Activated naive CD8-positive, alpha-beta T cell (primary cell): ENCODE measurements around the gene ATP8B3.
"Not testable (repeated sequence)": the region's sequence is repeated elsewhere in the genome, so short reads cannot be mapped to it uniquely, and the experiment has no call there.

Experiments
- H3K27ac Mint-ChIP-seq: one replicate; pipeline ENCODE4 v1.8.0; 2021; ENCODE audit warnings: mixed read lengths
- H3K27me3 Mint-ChIP-seq: one replicate; pipeline ENCODE4 v1.8.0; 2021; ENCODE audit warnings: mixed read lengths
- H3K36me3 Mint-ChIP-seq: one replicate; pipeline ENCODE4 v1.8.0; 2021; ENCODE audit warnings: mixed read lengths
- H3K4me1 Mint-ChIP-seq: one replicate; pipeline ENCODE4 v1.8.0; 2021; ENCODE audit warnings: low read depth, mixed read lengths
- H3K4me3 Mint-ChIP-seq: one replicate; pipeline ENCODE4 v1.8.0; 2021; ENCODE audit warnings: mild to moderate bottlenecking, mixed read lengths
- H3K9me3 Mint-ChIP-seq: one replicate; pipeline ENCODE4 v1.8.0; 2021; ENCODE audit warnings: low read depth, mixed read lengths

Gene ATP8B3

DNA sequence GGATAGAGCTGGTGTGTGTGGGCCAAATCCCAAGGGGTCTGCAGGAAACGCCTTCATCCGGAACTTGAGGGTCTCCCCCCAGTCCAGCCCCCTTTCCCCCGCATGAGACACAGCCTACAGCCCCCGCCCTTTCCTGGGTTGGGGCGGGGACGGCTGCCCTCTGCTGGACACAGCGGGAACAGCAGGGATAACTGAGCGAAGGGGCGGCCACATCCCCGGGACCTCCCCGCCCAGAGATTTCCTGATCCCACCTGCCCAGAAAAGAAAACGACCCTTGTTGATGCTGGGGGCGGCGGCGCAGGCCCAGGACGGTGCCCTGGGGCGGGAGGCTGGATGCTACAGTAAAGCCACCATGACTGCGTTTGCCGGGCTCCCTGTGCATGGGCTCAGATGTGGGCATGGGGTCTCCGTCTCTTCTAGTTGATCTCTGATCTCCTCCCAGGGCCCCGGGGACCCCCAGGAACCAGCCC lies 44.6 kb downstream of the ATP8B3 start:
- Mint-ChIP-seq H3K9me3 (peaks cover 14% of the 10 kb centered on the region), H3K4me1 (no peaks in the 10 kb centered on the region), H3K36me3 (peaks cover 6% of the 10 kb centered on the region), H3K4me3 (no peak overlapping the region), H3K27me3 (peaks cover 36% of the 10 kb centered on the region), H3K27ac (no peak overlapping the region)

DNA sequence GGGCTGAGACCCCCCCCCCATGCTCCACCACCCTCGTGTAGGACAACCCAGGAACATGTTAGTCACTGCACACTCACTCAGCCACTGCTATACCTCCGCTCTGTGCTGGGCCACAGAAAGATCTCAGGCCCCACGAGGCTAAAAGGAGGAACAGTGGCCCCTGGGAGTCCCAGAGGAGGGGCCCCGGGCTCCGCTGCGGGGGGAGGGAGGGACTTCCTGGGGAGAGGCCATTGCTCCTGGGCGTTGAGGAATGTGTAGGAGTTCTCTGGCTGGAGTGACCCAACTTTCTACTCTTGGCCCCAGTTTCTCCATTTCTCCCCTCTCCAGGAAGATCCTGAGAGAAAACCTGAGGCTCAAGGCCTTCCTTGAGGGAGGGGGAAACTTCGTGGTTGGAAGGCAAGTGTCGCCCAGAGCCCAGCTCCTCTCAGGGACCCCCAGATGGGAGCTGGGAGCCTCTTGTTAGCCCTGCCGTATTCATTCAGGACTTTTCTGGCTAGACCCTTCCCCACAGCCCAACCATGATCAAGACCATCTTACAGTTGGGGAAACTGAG lies 45.2 kb downstream of the ATP8B3 start:
- Mint-ChIP-seq H3K9me3 (peaks cover 14% of the 10 kb centered on the region), H3K36me3 (peaks cover 6% of the 10 kb centered on the region), H3K27ac (no peak overlapping the region), H3K4me3 (no peak overlapping the region), H3K27me3 (peaks cover 34% of the 10 kb centered on the region), H3K4me1 (no peaks in the 10 kb centered on the region)

DNA sequence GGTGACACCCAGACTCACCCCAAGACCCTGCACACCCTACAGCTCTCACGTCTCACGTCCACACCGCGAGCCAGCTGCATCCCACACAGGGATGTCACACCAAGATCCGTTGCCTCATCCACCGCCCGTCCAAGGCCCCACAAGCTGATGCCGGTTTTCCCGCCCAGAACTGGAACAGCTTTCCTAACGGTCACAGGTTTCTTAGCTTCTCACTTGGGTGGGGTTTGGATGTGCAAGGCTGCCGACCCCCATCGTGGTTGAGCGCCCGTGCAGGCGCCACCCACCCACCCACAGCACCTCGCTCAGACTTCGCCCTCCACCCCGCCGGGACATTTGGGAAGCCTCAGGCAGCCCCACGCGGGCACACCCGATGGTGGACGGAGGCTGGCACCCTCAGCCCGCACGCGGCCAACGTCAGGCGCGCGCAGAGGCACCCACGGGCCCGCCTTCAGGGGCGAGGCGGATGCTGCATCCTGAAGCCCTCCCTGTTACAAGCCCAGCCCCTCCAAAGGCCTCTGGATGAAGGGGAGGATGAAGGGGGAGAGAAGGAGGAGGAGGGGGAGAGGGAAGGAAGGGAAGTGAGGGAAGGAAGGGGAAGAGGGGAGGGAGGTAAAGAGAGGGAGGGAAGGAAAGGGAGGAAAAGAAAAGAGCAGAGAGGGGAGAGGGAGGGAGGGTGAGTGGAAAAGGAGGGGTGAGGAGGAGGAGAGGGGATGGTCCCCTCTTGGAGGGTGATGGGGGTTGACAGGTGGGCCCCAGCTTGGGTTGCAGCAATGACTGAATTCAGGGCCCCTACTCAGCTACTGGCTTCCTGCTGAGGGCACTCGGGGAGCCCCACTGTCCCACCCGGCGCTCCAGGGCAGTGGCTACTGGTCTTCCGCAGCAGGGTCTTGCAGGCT lies 45.9 kb downstream of the ATP8B3 start:
- no peak overlapping the region for H3K4me3 Mint-ChIP-seq
- no peaks in the 10 kb centered on the region for H3K4me1 Mint-ChIP-seq
- H3K27me3 Mint-ChIP-seq, result peaks cover 36% of the 10 kb centered on the region
- H3K27ac Mint-ChIP-seq, result no peak overlapping the region
- H3K9me3 Mint-ChIP-seq, result peaks cover 12% of the 10 kb centered on the region
- peaks cover 6% of the 10 kb centered on the region for H3K36me3 Mint-ChIP-seq

DNA sequence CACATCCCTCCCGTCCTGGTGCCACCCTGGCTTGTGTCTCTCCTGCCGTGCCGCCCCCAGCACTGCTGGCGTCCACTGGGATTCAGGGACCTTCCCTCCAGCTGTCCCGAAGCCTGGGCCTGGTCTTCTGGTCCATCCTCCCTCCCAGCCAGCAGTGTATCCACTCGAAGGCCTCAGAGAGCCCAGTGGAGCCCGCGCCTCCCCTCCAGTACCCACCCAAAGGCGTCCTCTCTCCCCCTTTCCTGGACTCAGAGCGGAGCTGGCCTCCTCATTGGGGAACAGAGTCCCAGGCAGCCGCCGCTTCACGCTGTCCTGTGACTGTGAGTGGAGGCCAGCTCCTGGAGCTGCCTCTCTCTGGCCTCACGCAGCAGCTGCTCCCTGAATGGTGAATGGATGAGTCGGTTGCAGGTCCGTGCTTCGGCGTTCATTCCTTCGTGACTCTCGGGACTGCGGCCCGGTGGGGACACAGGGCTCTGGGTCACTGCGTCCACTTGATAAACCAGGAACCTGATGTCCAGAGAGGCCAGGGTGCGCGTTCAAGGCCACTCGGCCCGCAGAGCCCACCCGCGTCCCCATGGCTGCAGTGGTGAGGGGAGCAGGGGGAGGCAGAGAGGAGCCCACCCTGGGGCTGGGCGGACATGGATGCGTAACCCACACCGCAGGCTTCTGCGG lies 46.7 kb downstream of the ATP8B3 start:
- Mint-ChIP-seq H3K4me1 (no peaks in the 10 kb centered on the region), H3K27me3 (peaks cover 32% of the 10 kb centered on the region), H3K36me3 (no peaks in the 10 kb centered on the region), H3K4me3 (no peak overlapping the region), H3K9me3 (peaks cover 5% of the 10 kb centered on the region), H3K27ac (no peak overlapping the region)

DNA sequence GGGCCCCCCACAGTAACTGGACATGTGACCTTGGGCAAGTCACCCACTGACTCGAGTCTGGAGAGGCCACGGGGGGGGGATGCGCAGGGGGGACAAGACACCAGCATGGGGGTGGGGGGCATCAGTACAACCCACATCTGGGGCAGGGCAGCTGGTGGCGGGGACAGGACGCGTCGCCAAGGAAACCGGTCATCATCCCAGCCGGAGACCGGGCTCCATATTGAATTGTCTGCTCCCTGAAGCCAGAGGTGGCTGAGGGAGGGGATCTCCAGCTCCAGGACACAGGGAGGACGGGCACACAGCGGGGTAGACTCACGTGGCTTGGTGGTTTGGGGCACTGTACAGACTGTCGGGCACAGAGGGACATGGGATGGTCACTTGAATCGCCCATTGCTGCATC lies 47.3 kb downstream of the ATP8B3 start:
- H3K4me1 Mint-ChIP-seq, result no peaks in the 10 kb centered on the region
- H3K36me3 Mint-ChIP-seq, result no peaks in the 10 kb centered on the region
- H3K27me3 Mint-ChIP-seq, result peaks cover 27% of the 10 kb centered on the region
- no peak overlapping the region for H3K27ac Mint-ChIP-seq
- no peaks in the 10 kb centered on the region for H3K9me3 Mint-ChIP-seq
- H3K4me3 Mint-ChIP-seq, result no peak overlapping the region

DNA sequence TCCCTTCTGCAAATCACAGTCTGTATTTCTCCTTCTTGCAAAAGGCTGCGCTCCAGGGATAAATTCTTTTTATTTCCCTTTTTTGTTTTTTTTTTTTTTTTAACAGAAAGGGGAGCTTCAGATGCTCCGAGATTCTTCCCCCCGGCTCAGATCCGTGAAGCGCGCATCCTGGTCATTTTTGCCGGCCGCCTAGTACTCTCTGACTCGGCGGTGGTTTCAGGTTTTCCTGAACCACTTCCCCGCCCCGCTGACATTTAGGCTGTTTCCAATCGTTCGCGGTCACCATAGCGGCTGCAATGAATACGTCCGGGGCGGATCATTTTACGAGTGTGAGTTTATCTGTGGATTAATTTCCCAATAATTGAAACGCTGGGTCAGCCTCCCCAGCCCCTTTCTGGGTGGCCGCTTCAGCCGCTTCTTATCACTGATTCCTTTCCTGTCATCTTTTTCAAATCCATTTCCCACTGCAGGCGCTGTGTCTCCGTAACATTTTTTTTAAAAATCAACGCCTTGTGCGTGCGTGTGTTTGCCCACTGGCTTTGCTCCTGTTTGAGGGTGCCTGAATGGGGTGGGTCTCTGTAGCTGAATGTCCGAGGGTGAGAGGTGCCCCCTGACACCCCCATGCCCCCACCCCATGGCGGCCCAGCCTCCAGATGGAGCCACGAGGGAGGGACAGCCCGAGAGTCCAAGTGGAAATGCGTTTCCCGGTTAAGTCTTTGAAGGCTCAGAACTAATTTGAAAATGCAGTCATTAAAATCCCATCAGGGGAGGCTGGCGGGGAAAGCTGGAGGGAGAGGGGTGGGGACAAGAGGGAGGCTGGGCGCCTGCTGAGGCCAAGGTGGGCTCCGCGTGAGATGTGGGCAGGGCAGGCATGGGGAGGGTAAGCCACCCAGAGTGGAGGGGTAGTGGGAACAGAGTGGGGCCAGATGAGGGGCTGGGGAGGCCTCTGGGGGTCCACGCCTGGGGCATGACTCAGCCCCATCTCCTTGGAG lies 48.1 kb downstream of the ATP8B3 start:
- Mint-ChIP-seq H3K27me3 (peaks cover 27% of the 10 kb centered on the region), H3K36me3 (no peaks in the 10 kb centered on the region), H3K4me1 (no peaks in the 10 kb centered on the region), H3K4me3 (no peak overlapping the region), H3K9me3 (no peaks in the 10 kb centered on the region), H3K27ac (no peak overlapping the region)

DNA sequence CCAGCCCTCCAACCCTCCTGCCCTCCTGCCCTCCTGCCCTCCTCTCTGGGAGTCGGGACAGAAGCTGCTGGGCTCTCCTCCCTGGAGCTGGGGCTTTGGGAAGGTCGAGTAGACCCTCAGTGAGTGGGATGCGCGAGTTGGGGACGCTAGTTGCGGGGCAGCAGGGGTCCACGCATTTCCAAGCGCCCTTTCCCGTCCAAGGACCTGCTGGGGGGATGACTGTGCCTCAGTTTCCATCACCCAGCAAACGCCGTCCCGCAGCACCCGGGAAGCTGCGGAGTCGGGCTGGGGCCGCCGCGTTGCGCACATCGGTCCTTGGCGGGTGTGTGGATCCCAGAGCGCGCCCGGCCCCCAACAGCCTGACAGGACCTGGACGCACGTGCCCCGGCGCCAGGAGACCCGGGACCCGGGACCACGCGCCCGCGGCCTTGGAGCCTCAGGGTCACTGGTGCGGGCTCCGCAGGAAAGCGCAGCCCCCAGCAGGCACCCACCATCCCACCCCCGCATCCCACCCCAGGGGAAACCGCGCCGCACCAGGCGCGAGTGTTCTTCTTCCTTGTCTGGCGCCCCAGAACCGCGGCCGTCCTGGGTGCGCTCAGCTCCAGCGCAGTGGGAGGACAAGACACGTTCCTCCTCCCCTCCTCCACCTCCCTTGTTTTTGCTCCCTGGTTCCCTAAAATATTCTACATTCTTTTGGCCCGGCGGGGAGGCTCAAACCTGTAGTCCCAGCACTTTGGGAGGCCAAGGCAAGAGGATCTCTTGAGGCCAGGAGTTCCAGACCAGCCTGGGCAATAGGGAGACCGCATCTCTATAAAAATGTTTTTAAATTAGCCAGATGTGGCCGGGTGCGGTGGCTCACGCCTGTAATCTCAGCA lies 49.6 kb downstream of the ATP8B3 start:
- Mint-ChIP-seq H3K9me3 (no peaks in the 10 kb centered on the region), H3K27me3 (peaks cover 28% of the 10 kb centered on the region), H3K4me1 (no peaks in the 10 kb centered on the region), H3K4me3 (no peak overlapping the region), H3K27ac (no peak overlapping the region), H3K36me3 (no peaks in the 10 kb centered on the region)

DNA sequence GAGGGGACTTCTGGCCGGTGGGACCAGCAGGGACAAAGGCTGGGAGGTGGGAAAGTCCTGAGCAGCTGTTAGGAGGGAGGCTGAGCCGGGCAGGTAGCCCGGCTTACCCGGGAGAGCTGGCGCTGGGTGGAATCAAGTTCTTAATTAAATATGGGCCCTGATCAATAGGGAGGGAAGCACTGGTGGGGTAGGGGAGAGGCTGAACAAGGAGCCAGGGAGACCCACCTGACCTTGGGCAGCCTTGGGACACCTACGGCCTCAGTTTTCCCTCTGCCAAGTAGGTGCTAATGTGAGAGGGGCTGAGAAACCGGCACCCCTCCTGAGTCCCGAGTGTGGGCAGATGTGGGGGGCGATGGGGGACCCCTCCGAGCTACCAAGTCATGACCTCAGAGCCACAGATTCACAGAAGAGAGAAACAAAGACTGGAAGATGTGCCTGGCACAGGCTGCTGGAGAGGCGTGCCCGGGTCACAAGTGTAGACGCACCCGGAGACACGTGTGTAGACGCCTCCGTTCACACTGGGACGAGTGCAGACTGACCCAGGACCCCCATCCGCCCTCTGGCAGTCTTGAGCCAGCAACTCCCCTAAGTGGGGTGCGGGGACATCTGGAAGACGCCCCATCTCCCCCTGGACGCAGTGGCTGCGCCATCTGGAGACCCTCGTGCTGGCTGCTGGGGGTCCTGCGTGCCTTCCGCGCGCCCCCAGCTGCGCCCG lies 50.4 kb downstream of the ATP8B3 start:
- Mint-ChIP-seq H3K4me3 (no peak overlapping the region), H3K9me3 (no peaks in the 10 kb centered on the region), H3K4me1 (peaks cover 2% of the 10 kb centered on the region), H3K36me3 (no peaks in the 10 kb centered on the region), H3K27me3 (peaks cover 30% of the 10 kb centered on the region), H3K27ac (no peak overlapping the region)

DNA sequence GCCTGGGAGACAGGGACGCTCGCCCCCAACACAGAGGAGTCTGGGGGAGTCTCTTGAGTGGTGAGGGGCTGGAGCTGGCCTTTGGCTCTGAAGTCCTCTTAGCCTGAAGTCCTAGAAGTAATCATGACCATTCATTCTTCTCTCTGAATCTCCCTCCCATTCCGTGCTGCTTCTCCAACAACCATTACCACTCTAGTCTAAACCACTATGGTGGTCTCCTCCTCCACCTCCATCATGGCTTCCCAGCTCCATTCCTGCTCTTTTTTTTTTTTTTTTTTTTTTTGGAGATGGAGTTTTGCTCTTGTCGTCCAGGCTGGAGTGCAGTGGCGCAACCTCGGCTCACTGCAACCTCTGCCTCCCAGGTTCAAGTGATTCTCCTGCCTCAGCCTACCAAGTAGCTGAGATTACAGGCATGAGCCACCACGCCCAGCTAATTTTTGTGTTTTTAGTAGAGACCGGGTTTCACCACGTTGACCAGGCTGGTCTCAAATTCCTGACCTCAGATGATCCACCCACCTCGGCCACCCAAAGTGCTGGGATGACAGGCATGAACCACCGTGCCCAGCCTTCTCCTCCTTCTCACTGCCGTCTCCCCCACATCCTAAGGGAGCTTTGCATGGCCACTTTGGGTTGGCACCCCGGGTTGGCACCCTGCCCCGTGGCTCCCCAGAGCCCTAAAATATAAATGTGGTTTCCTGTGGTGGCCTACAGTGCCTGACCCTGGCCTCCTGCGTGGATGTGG lies 51.1 kb downstream of the ATP8B3 start:
- H3K4me3 Mint-ChIP-seq, result not testable (repeated sequence)
- peaks cover 31% of the 10 kb centered on the region for H3K27me3 Mint-ChIP-seq

DNA sequence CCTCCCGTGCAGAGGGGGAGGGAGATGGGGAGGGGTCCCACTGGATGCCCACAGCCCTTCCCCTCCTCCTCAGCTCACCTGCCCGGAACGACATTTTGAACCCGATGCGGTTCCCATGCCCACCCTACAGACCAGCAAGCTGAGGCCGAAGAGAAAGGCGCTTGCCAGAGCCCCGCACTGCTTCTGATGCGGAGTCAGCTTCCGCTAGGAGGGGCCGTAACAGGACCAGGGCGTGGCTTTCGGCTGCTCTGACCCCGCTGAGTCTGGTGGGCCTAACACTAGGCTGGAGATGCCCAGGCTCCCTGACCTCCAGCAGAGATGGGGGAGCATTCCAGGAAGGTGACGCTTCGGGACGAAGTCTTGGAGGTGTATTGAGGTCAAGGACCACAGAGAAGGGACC lies 52.1 kb downstream of the ATP8B3 start:
- peaks cover 6% of the 10 kb centered on the region for H3K4me1 Mint-ChIP-seq
- no peak overlapping the region for H3K27ac Mint-ChIP-seq
- H3K27me3 Mint-ChIP-seq, result peaks cover 27% of the 10 kb centered on the region
- no peak overlapping the region for H3K4me3 Mint-ChIP-seq
- H3K9me3 Mint-ChIP-seq, result no peaks in the 10 kb centered on the region
- no peaks in the 10 kb centered on the region for H3K36me3 Mint-ChIP-seq

More for the DNA sequence above, 51.1 kb downstream of the ATP8B3 start:
- H3K9me3 Mint-ChIP-seq, H3K27ac Mint-ChIP-seq, H3K4me1 Mint-ChIP-seq, H3K36me3 Mint-ChIP-seq: not testable (repeated sequence)

DNA sequence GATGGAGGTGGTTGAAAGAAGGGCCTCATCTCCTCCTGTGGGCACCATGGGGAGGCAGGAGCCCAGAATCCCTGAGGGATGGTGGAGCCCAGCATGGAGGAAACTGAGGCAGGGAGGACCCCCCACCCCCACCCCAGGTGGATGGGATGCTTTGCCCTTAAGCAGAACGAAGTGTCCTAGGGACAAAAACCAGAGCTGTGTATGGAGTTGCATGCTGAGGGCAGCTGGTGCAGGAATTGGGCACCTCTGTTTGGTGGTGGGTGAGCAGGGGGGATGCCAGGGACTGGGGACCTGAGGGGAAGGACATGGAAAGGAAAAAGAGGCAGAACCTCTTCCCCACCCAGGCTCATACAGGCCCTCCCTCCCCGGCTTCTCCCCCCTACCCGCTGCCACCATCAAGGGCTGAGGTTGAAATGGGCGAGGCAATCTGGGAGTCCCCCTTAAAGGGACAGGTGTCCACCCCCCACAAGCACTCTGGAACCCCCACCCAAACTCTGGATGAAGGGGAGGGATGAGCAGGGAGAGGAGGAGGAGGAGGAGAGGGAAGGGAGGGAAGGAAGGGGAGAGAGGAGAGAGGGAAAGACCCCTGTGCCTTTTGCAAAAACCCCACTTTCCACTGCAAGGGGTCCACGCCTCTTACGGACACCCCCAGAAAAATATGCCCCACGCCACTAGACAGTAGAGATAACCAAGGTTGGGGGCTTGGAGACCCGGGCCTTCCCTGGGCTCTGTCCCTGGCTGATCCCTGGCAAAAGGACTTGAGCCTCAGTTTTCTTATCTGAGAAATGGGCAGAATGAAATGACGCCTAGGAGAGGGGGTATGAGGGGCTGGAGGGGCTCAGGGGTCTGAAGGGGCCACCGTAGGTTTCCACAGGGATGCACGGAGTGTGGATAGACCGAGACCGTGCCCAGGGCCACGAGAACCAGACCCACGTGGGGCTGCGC lies 52.8 kb downstream of the ATP8B3 start:
- Mint-ChIP-seq H3K4me3 (no peak overlapping the region), H3K36me3 (no peaks in the 10 kb centered on the region), H3K9me3 (no peaks in the 10 kb centered on the region), H3K27me3 (peaks cover 25% of the 10 kb centered on the region), H3K4me1 (peaks cover 6% of the 10 kb centered on the region), H3K27ac (no peak overlapping the region)

DNA sequence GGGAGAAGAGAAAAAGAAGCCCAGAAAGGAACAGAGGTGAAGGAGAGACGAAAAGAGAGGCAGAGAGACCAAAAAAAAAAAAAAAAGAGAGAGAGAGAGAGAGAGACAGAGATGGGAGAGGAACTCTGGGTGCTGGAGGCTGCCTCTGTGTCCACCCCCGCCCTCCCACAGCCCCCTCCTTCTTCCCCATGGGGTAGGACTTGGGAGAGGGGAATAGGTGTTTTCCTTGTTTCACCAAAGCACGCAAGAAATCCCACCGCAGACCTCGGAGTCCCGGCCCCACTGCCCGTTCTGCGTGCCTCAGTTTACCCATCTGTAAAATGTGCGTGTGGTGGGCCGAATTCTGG lies 53.9 kb downstream of the ATP8B3 start:
- Mint-ChIP-seq H3K4me3 (no peak overlapping the region), H3K36me3 (no peaks in the 10 kb centered on the region), H3K27ac (no peak overlapping the region), H3K27me3 (peaks cover 21% of the 10 kb centered on the region), H3K4me1 (peaks cover 6% of the 10 kb centered on the region), H3K9me3 (no peaks in the 10 kb centered on the region)
